Stimulated activated CD8-positive, alpha-beta memory T cell treated with anti-CD3 and anti-CD28 coated beads, Interleukin-7, amount 100 ng/mL, for 48 hours (primary cell): Measurements from ENCODE around the gene DLG1.
"Not testable (repeated sequence)": the region's sequence is repeated elsewhere in the genome, so short reads cannot be mapped to it uniquely, and the experiment has no call there.

Source experiments
- DNase-seq, 2 donors: peaks; one replicate each; pipeline ENCODE4 v3.0.0-alpha.2; 2020; ENCODE audit warnings: low read depth in 1 of 2; ENCODE audit errors: extremely low read depth in 1 of 2

DLG1 gene

DNA sequence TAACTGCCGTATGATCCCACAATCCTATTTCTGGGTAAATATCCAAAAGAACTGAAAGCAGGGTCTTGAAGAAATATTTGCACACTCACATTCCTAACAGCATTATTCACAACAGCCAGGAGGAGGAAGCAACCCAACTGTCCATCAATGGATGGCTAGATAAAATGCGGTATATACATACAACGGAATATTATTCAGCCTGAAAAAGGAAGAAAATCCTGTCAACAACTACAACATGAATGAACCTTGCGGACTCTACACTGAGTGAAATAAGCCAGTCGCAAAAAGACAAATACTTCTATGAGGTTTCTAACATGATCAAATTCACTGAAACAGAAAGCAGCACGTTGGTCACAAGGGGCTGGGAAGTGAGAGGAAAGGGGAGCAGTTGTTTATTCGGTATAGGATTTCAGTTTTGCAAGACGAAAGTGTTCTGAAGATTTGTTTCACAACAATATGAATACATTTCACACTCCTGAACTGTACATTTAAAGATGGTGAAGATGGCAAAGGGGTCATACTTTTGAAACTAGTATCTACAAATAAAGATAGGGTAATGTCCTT is 6.2 kb downstream of the DLG1 start:
- DNase-seq = no peak

DNA sequence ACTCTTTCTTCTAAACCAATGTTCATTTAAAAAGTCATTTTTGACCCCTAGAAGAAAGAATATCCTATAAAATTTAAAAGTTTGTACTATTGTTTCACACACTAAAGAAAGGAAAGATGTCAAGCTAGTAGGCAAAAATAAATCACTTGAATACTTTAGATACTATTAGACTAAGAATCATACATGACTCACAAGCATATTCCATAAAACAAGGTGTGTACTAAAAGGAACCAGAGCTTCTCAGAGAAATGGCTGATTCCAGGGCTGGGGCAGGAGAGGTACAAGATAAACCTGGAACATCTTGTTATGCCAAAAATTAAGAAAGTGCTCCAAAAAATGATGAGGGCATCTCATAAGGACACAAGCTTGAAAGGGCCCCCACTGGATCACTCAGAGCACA is 8.7 kb downstream of the DLG1 start:
- DNase-seq = no peak

DNA sequence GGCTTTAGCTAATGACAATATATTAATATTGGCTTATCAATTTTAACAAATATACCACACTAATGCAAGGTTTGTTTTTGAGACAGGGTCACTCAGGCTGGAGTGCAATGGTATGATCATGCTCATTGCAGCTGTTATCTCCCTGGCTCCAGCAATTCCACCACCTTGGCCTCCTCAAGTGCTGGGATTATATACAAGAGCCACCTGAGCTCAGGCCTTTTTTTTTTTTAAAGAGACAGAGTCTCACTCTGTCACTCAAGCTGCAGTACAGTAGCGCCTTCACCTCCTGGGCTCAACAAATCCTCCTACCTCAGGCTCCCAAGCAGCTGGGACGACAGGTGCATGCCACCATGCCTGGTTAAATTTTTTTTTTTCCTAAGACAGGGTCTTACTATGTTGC is 11.7 kb downstream of the DLG1 start:
- DNase-seq = no peak

DNA sequence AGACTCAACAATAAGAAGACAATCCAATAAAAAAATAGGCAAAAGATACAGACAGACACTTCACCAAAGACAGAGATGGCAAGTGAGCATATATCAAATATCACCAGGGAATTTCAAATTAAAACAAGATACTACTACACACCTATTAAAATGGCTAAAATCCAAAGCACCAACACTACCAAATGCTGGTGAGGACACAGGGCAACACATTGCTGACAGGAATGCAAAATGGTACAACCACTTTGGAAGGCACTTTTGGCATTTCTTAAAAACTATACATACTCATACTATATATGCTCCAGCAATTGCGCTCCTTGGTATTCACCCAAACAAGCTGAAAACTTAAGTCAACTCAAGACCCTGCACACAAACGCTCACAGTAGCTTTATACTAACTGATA is 12.9 kb downstream of the DLG1 start:
- DNase-seq = no peak

DNA sequence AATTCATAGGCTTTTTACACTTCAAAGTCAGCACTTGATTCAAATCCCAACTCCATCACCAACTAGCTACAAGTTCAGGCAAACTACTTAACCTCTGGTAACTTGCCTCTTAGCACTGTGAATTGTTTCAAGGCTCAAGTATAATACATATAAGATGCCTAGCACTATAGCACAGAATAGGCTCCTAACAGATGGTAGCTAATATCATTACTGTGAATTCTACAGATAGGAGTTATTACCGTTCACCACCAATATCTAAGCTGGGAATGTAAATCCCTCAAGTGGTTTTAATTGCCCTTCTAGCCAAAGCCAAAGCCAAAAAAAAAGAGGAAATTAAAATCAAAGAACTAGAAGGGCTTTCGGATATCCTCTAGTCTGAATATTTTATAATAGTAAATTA is 15.4 kb downstream of the DLG1 start:
- no peak for DNase-seq

DNA sequence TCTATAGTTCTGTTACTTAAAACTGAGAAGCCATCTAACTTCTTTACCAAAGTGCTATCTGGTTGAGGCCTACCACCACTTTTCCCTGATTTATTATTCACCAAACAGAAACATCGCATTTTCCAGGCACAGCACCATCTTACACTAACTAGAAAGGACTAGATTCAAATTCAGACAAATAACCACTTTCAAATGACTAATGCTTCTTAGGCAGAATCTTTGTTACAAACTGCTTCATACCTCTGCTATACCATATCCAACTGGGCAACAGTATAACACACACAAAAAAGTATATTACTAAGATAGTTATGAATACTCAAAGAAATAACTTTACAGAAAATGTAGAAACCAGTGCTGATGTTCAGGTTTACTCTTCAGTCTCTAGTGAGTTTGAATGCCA is 16.6 kb downstream of the DLG1 start:
- DNase-seq = no peak

DNA sequence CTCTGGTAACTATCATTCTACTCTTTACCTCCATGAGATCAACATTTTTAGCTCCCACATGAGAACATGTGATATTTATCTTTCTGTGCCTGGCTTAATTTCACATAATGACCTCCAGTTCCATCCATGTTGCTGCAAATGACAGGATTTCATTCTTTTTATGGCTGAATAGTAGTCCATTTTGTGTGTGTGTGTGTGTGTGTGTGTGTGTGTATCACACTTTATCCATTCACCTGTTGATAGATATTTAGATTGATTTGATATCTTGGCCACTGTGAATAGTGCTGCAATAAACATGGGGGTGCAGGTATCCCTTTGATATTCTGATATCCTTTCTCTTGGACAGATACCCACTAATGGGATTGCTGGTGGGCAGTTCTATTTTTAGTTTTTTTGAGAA is 18.3 kb downstream of the DLG1 start:
- DNase-seq = no peak

DNA sequence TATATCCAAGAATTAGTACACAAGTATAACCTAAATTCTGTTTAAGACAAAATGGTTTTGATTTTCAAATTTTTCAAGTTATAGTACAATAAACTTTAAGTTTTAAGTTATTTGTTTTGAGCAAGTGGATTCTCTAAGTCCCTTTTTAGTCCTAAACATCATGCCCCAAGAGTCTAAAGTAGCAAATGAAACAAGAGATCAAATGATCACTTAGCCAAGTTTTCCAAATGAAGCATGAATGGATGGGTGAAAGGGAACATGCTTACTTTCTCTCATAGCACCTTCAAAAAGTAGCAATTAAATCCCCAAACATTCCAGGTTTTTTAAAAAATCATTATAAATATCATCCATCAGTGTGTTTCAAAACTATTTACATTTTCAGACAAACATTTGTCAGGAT is 19.5 kb downstream of the DLG1 start:
- no peak for DNase-seq

DNA sequence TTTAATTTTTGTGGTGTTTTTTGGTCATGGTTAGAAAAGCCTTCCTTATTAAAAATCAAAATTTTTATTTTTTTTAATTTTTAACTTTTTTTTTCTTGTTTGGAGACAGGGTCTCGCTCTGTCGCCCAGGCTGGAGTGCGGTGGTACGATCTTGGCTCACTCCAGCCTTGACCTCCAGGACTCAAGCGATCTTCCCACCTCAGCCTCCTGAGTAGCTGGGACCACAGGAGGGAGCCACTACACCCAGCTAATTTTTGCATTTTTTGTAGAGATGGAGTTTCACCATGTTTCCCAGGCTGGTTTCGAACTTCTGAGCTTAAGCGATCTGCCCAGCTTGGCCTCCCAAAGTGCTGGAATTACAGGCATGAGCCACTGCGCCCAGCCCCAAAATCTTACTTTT is 21.6 kb downstream of the DLG1 start:
- DNase-seq = not testable (repeated sequence)

DNA sequence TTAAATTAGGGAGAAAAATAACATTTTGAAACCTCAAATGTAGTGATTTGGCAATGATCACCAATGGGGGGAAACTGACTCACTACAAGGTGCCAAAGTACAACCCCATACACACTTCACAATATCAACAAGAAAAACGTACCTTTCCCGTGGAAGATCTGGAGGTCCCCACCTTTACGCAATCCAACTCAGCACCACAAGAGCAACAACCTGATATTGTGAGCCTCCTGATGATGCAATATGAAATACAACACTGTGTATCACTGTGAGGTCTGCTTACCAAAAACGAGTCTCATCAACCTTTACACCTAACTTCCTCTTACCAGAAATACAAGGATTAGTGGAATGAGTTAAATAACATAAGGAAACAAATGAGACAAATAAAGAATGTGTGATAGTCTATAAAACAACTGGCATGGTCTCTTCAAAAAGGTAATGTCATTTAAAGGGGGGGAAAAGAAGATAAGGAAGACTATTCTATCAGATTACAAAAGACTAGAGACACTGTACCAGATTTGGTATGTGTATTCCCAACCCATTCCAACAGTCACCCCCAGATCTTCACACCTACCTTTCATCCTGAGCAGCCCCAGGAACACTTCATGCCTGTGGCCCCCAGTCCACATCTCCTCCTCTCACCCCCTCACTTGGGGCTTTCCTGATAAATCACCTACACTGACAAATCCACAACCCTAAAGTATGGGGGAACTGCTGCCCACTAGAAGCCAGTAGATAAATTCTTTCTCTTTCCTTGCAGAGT is 27.7 kb downstream of the DLG1 start:
- no peak for DNase-seq

DNA sequence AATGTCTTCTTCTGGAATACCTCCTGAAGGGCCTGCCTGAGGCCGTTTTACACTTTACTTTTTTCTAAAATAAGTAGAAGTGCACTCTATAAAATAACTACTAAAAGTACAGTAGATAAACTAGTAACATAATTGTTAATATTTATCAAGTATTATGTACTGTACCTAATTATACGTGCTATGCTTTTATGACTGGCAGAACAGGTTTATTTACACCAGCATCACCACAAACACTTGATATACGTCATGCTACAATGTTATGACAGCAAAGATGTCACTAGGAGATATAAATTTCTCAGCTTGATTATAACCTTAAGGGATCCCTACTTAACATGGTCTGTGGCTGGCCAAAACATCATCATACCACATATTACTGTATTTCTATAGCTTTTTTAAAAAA is 29.4 kb downstream of the DLG1 start:
- DNase-seq = no peak

DNA sequence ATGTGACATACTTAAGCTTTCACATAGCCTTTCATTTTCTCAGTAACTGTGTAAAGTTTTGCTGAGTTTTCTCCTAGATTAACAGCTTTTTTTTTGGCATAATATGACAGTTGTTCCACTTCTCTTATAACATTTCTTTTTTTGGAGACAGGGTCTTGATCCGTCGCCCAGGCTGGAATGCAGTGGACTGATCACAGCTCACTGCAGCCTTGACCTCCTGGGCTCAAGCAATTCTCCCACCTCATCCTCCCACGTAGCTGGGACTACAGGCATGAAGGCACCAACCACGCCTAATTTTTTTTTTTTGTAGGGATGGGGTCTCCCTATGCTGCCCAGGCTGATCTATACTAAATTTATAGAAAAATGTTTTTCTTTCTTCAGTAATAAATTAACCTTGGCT is 30.1 kb downstream of the DLG1 start:
- no peak for DNase-seq

DNA sequence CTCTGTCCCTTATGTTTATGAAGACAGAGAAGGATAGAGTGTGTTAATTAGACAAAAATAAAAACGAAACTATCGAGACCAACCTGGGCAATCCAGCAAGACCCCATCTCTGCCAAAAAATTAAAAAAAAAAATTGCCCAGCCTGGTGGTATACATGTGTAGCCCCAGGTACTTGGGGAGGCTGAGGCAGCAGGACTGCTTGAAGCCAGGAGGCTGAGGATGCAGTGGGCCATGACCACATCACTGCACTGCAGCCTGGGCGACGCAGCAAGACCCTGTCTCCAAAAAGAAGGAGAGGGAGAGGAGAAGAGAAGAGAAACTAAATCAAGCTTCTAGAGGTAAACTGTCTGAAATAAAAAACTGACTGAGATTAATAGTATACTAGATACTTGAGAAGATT is 32.1 kb downstream of the DLG1 start:
- no peak for DNase-seq

DNA sequence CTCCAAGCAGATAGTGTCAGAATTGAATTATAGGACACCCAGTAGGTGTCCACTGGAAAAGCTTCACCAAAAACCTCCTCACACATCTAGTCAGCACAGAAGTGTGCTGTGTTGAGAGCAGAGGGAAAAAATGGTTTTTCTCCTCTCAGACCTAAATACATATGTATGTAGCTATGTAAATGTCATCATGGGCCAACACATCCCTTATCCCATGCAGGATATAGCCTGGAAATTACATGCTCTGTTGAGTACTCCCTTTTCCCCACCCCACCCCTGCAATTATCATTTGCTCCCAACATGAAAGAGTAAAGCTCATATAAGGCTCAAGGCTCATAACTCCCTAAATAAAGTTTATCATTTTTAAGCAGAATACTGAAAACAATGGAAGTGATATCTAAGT is 35.7 kb downstream of the DLG1 start:
- no peak for DNase-seq

DNA sequence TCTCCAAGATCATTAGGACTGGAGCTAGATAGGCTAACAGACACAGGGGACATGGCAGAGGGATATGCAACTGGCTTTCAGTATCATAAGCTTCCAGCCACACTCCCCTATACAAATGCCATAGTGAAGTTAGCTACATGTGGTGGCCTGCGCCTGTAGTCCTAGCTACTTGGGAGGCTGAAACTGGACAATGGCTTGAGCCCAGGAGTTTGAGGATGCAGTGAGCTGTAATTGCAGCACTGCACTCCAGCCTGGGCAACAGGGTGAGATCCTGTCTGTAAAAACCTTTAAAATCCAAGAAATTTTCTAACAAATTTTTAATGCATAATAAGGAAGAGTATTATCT is 37.3 kb downstream of the DLG1 start:
- no peak for DNase-seq

DNA sequence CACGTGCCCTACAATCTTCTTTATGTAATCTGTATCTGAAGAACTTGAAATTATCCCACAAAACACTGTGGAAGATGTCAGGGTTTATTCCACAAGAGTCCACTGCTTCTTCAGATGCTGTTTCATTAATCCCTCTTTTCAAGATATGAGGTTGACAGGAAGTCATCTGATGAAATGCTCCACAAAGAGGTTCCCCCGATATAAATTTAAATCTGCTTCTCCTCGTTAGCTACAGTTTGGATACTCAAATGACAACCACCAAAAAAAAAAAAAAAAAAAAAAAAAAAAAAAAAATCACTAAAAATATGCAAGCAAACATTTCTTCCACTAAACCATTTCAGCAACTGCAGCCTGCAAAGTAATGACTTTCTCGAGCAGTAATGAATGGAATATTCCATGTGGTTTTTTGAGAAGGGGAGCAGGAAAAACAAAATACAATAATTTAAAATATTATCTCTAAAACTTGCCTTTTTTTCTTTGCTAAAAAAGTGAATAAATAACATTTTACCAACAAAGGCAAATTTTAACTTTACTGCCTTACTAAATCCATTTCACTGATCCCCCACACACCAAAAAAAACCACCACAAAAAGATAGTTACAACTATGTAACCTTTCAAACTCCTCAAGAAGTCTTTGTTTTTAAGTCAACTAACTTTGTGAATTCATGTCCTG is 37.8 kb downstream of the DLG1 start:
- no peak for DNase-seq

DNA sequence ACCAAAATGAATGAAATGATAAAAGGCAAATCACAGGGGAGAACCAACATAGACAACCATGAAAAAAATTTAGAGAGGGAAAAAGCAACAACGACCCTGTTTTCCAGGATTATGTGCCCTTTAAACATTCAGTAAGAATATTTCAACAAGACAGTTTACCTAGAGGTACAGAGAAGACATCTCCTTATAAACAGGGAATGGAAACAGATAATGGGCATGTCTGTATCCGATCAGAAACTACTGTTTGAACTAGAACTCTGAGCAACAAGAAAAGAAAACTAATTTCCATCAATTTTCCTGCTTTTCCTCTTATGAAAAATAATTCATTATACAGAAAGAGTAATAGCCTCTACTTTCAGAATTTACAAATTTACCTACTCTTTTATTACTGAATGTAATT is 39.3 kb downstream of the DLG1 start:
- DNase-seq = no peak

DNA sequence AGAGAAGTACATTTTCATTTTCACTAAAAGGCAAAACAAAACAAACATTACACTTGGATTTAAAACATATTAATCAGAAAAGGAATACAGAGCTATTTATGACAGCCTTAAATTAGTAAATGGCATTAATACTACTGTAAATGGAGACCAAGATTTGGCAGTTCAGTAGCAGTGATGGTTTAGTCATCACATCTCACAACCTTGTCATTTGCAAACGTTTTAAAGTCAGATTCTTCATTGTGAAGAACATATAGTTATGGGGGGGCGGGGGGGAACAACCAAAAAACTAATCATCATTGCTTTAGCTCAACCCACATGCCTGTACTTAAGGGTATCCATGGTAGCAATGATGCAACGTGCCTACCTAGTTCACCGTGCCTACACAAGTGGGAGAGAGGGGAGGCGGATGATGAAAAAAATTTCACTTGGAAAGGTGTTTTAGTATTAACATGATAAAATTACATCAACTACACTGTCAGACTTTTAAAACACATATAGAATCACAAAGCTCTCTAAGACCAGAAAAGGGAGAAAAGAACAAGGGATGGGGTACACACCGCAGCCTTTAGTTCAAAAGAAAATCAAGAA is 40.1 kb downstream of the DLG1 start:
- DNase-seq = no peak

DNA sequence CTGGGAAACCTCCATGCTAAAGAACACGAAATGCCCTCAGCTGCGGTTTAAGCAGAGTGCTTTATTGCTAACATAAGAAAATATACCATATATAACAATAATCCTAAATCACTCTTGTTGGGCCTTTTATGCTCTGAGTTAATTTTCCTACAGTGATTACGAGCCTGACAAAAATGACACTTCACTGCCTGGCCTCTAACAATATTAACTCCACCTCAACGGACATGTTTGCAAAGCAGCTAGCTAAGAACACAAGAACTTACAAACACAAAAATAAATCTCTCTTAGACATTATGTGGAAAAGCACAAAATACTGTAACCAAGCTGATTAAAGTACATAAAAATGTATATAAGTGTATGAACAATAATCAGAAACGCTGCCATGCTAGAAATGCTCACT is 40.7 kb downstream of the DLG1 start:
- DNase-seq = no peak

DNA sequence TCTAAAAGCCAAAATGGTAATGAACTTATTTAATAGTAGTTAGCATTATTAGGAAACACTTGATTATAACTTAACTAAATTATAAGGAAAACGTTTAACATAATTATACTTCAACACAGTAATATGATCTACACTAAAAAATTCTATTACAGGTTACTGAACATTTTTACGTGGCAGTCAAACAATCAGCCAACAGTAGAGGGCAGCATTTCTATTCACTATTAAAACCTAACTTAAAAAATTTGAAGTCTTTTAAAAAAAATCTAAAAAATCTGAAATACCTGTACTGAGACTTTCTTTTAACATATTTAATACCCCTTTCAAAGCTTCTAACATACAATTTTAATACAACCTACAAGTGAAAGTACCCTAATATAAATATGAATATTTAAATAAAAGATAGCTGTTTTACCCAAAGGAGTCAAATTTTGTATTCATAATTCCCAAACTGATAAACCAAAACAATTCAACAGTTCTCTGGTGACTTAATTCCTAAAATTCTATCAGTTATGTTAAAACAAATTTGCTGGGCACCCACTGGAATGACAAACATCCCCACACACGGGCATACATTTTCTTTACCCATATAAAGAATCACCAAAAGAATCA is 41.5 kb downstream of the DLG1 start:
- no peak for DNase-seq

DNA sequence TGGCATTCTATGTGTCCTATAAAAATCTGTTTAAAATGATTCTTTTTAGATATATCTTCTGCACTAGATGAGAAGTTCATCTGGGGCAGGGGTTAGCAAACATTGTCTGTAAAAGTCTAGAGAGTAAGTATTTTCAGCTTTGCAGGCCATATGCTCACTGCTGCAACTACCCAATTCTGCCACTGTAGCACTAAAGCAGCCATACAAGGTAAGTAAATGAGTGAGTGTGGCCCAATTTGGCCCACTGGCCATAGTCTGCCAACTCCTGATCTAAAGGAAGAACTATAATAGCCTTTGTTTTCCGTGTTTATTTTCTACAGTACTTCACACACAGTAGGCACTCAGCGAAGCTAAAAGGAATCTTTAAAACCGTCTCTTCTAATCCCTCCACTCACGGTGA is 42.3 kb downstream of the DLG1 start:
- no peak for DNase-seq
